Measurements from ENCODE around the gene PIGP. TPM values are rescaled to one million over a fixed set of nuclear protein-coding genes. Genes with fewer than 3 reads are reported as not detected.
"Not testable (repeated sequence)": the region's sequence is repeated elsewhere in the genome, so short reads cannot be mapped to it uniquely, and the experiment has no call there.

PIGP gene
- total and polyA plus RNA-seq, 10 donors: 9.2 to 26.0 (median 16.8) TPM

- H3K27ac ChIP-seq: no peak overlapping the region
- no peaks in the 10 kb centered on the region for H3K36me3 ChIP-seq
- no peak overlapping the region for H3K4me3 ChIP-seq
- H3K27me3 ChIP-seq (replicated peaks in 1 of 7): no peaks in the 10 kb centered on the region
- H3K4me1 ChIP-seq: no peaks in the 10 kb centered on the region
- 64 to 82% (median 76%) methylated on average over 7 of the region's 7 CpGs for whole genome bisulfite sequencing, 5 donors
- no peaks in the 10 kb centered on the region for H3K9me3 ChIP-seq
- DNase-seq: no peak
- TF ChIP-seq POLR2AphosphoS5 (IDR thresholded peaks at IDR 0.05) (no peak), POLR2A (IDR thresholded peaks at IDR 0.05) (no peak), CTCF (IDR thresholded peaks at IDR 0.05 in 8 of 11, conservative IDR thresholded peaks at IDR 0.05 in 3 of 11) (no peak)
- intact Hi-C loops (cut with DNase I; ENCODE audit: low total_unique reads): no loop called here
Measured at GRCh38 chr21:37057614-37058013, 15.3 kb downstream of the PIGP start.

GRCh38 chr21:37055271-37055855 is 17.5 kb downstream of the PIGP start:
- H3K27me3 ChIP-seq (replicated peaks in 1 of 7): no peaks in the 10 kb centered on the region
- no peaks in the 10 kb centered on the region for H3K36me3 ChIP-seq
- H3K27ac ChIP-seq: no peak overlapping the region
- H3K9me3 ChIP-seq: no peaks in the 10 kb centered on the region
- intact Hi-C loops (cut with DNase I; ENCODE audit: low total_unique reads): no loop called here
- H3K4me3 ChIP-seq: no peak overlapping the region
- no peak for DNase-seq
- no peak for TF ChIP-seq POLR2AphosphoS5 (IDR thresholded peaks at IDR 0.05)
- TF ChIP-seq POLR2A (IDR thresholded peaks at IDR 0.05): no peak
- no peak for TF ChIP-seq CTCF (IDR thresholded peaks at IDR 0.05 in 8 of 11, conservative IDR thresholded peaks at IDR 0.05 in 3 of 11)
- WGBS, 5 donors: 80 to 91% (median 81%) methylated on average over 2 of the region's 2 CpGs
- H3K4me1 ChIP-seq: no peaks in the 10 kb centered on the region

- H3K4me1 ChIP-seq; H3K36me3 ChIP-seq; intact Hi-C loops (cut with DNase I; ENCODE audit: low total_unique reads); H3K27me3 ChIP-seq (replicated peaks in 1 of 7); H3K4me3 ChIP-seq; DNase-seq; H3K27ac ChIP-seq; H3K9me3 ChIP-seq: not testable (repeated sequence)
- 59 to 91% (median 84%) methylated on average over 3 of the region's 3 CpGs for WGBS, 5 donors
Measured at GRCh38 chr21:37049741-37050140, 23.1 kb downstream of the PIGP start.

GRCh38 chr21:37047079-37047478 is 25.8 kb downstream of the PIGP start:
- no peaks in the 10 kb centered on the region for H3K36me3 ChIP-seq
- peaks cover 0 to 7% (median 0%) of the 10 kb centered on the region in 7 donors for H3K27me3 ChIP-seq (replicated peaks in 1 of 7)
- no peak for DNase-seq
- H3K4me3 ChIP-seq: no peak overlapping the region
- 90 to 96% (median 94%) methylated on average over 4 of the region's 4 CpGs for WGBS, 5 donors
- no peak overlapping the region for H3K27ac ChIP-seq
- no peaks in the 10 kb centered on the region for H3K9me3 ChIP-seq
- intact Hi-C loops (cut with DNase I; ENCODE audit: low total_unique reads): no loop called here
- TF ChIP-seq CTCF (IDR thresholded peaks at IDR 0.05 in 8 of 11, conservative IDR thresholded peaks at IDR 0.05 in 3 of 11): no peak
- peaks cover 0 to 7% (median 0%) of the 10 kb centered on the region in 6 donors for H3K4me1 ChIP-seq

- peaks cover 0 to 7% (median 0%) of the 10 kb centered on the region in 6 donors for H3K4me1 ChIP-seq
- H3K9me3 ChIP-seq: no peaks in the 10 kb centered on the region
- no peak overlapping the region for H3K27ac ChIP-seq
- no peak overlapping the region for H3K4me3 ChIP-seq
- DNase-seq: no peak
- TF ChIP-seq CTCF (IDR thresholded peaks at IDR 0.05 in 8 of 11, conservative IDR thresholded peaks at IDR 0.05 in 3 of 11) (no peak), POLR2A (IDR thresholded peaks at IDR 0.05) (no peak), POLR2AphosphoS5 (IDR thresholded peaks at IDR 0.05) (no peak)
- 65 to 74% (median 72%) methylated on average over 6 of the region's 6 CpGs for WGBS, 5 donors
- H3K36me3 ChIP-seq: no peaks in the 10 kb centered on the region
- peaks cover 0 to 7% (median 0%) of the 10 kb centered on the region in 7 donors for H3K27me3 ChIP-seq (replicated peaks in 1 of 7)
- intact Hi-C loops (cut with DNase I; ENCODE audit: low total_unique reads): no loop called here
Measured at GRCh38 chr21:37045556-37045955, 27.3 kb downstream of the PIGP start.

Measured in spleen (tissue), 11 donors.